AML-193 (cell line): ENCODE results near the gene IRS2.

Experiments used
- DNase-seq, 2 experiments: peaks; one replicate each; lab custom pipeline; 2025; lab: John Stamatoyannopoulos, UW

The IRS2 gene

GRCh38 chr13:109728791-109729731 lies 57.3 kb downstream of the IRS2 start:
- DNase-seq = no peak

DNA sequence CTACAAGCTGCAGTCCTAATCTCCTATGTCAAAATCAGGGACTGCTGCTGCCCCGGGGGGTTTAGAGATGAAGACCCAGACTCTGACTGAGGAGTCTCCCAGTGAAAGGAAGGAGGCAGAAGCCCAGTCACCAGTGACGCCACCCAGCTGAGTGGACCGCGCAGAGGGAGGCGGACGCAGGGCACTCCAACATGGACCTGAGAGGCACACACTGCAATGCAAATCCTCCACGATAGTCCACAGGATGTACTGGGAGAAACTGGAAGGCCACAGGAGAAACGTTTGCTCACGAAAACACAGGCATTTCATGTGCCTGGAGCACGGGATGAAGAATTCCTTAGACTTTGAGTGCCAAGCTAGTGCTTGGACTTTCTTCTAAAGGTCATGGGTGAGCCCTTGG lies 58.3 kb downstream of the IRS2 start:
- DNase-seq = no peak

- no peak for DNase-seq
These were observed 59.1 kb downstream of the IRS2 start for GRCh38 chr13:109727251-109727650.

GRCh38 chr13:109725995-109726637 lies 60.3 kb downstream of the IRS2 start:
- no peak for DNase-seq

DNA sequence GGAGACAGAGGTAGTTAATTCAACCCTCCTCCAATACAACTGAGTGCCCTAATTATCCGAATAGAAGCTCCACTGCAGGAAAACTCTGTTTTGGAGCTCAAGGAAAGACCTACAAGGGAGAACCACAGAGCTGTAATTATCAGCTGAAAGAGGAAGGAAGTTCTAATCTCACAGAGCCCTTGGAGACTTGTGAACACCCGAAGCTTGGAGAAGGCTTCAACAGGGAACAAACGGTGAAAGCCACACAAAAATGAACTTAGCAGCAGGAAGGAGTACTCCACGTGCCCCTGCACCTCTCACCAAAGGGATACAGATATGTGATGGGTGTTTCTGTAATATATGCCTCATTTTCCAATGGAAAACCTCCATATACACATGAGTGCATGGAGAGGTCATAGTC lies 61.1 kb downstream of the IRS2 start:
- peak; percentile 77 to 81 for DNase-seq

DNA sequence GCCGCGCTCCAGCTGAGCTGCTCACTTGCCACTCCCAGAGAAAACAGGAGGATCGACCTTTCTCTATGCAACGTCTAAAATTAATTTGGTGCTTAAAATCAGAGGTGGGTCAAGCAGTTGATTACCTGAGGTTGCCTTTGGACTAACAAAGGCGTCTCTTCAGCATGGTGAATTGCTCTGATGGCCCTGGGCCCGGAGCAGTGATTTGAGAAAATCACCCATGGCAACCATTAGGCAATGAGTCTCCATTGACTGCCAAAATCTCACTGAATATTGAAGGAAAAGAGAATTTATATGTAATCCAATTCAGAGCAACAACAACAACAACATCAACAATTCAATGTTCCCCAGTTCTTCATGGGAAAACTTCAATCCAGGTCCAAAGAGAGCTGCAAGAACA lies 61.8 kb downstream of the IRS2 start:
- DNase-seq = no peak

GRCh38 chr13:109723046-109723445 lies 63.3 kb downstream of the IRS2 start:
- DNase-seq = no peak

DNA sequence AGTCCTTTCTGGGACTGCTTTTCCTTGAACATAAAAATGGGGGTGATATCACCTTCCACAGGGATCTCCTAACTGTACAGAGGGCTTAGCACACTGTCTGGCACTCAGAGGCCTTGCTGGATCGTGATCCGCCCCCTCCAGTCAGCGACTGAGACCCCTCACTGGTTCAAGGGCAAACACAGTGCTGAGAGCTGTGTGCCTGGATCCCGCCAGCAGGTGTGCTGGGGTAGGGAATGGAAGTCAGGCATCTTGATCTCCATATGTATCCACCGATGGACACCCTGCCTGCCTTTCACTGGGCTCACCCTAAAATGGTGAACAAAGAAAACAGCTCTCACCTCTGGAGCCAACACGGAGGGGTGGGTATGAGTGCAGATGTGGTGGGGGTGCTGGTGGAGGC lies 64.3 kb downstream of the IRS2 start:
- DNase-seq = no peak

DNA sequence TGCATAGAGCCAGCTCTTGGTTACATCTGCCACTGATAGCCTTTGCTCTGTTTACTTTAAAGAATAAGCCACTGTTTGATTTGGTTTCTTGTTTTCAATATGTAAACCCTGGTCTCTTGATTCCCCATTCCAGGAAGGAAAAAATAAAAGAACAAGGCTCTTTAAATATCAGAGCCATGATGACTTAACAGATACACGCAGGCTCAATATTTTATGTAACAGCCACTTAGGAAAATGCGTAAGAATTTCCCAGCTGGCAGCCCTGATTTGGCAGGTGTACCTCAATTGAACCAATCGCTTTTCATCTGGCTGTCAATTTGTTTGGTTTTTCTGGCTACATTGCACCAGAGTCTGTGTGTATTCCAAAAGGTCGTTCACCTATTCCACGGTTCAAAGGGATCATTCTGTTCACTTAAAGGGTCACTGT lies 65.6 kb downstream of the IRS2 start:
- DNase-seq = no peak

DNA sequence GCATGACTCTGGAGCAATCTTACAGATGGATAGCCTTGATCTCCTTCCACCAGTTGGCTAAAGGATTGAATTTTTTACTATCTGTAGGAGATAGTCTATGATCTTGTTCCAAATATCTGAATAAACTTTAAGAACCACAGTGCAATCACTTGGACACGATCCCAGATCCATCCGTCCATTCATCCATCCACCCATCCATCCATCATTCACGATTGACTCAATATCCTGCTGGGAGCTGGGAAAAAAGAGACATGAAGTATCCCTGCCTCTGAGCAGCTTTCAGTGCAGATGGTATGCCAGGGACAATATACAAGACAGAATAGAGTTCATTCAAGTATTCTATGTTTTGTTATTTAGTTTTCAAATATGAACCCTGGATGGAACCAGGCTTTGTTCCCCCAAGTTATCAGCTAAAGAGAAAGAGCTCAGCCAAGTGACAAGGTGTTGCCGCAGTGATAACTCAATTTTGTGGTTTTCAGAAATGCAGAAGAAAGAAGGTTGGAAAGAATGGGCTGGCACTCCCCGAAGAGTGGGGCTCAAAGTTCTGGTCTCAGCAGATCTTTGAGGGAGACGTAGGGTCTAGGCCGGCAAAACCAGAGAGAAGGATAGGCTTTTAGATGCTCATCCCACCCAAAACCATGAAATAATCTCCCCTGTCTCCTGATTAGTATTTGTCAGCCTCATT lies 66.3 kb downstream of the IRS2 start:
- no peak for DNase-seq

DNA sequence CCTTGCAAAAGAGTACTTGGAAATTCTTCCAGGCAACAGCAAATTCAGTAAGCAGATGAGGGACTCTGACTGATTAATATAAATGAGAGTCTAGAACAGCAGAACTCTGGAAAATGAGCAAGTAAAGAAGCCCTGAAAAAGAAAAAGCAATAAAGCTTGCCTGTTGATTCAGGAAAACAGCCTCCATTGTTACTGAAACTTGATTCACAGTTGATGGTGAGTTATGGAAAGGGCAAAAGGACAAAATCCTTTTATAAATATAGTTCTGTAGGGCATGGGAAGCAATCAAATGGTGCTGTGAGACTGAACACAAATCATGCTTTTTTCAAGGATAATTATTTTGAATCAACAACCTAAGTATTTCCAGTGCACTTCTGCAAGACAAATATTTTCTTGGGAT lies 67.7 kb downstream of the IRS2 start:
- DNase-seq = no peak

GRCh38 chr13:109717686-109718085 lies 68.7 kb downstream of the IRS2 start:
- no peak for DNase-seq

DNA sequence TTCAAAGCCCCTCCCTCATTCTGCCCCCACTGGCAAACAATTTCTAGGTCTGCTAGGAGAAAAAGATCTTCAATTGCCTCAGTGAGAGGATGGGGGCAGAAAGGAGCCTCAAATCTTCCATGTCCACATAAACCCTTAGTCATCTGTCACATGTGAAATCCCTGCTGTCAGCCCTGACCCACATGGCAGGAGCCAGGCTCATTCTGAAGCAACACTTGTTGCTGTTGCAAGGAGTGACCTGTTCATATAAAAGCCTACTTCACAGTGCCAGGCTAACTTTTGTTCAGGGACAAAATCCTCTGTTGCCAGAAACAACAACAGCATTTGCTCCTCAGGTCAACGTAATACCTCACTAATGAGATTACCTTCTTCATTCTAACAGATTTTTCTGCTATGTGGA lies 70.5 kb downstream of the IRS2 start:
- peak; percentile 89 to 96 for DNase-seq

DNA sequence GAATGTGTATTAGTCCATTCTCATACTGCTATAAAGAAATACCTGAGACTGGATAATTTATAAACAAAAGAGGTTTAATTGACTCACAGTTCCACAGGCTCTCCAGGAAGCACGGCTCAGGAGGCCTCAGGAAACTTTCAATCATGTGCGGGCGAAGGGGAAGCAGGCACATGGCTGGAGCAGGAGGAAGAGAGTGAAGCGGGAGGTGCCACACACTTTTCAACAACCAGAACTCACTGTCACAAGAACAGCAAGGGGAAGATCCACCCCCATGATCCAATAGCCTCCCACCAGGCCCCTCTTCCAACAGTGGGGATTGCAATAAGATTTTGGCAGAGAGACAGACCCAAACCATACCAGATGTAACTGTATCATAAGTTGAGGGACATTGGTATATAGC lies 72.7 kb downstream of the IRS2 start:
- DNase-seq = no peak

GRCh38 chr13:109712124-109712722 lies 74.2 kb downstream of the IRS2 start:
- DNase-seq = no peak

DNA sequence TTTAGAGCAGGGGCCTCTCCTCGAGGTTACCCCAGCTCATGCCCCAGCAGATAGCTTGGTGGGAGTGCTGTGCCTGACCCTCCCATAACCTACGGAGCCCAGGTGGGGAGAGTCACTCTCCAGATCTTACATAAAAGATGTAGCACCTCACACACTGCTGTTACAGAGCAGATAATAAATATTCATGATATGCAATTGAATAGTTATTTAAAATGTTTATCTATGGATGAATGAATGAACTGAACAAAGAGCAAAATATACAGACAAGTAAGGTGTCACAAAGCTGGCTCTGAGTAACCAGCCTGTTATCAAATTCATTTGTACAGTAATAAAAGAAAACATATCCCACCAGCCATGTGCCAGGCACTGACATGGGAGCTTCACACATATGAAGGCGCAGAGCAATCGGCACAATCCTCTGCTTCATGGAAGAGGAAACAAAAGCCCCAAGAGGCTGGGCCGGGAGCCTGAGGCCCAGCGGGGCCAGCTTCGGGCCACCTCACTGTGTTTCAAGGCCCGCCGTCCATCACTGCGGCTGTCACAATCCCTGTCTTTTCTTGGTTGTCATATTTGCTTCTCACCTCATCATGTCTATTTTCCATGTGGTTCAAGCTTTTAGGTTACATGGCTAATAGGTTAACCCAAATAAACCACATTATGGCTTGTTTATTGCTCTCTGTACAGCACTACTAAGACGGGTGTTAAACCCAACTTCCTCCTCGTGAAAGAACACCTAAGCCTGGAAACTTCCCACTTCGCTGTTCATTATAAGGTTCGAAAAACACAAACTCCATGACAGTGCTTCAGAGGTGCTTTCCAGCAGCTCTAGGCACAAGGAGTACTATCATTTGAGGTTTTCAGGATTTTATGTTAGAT lies 78.4 kb downstream of the IRS2 start:
- DNase-seq = no peak

DNA sequence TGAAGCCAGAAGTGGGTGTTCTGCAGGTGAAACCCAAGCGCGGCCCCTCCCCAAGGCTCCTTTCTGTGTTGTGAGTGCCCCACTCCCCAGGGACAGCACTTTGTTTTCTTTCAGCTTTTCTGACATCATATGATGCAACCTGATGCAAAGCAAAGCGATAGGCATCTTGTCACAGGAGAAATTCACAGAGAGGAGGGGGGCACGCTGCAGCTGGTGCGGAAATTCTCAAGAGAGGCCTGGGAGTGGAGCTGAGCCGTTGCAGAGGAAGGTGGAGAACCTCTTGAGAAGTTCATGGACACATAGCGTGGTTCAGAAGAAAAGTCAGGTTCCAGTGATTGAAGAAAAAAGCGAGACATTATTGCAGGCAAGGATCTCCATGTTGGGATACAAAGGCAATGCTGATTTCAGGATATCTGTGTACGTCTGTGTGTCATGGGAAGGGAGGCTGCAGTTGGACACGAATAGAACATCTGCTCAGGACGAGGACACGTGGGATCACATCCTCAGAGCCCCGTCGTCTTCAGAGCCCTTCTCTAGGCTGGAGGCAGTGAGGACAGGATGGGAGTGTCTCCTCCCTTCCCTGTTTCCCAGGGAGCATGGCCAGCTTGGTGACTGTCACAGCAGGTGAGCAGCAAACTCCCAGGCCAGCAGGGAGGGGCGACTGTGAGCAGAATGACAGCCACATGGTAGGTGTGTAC lies 79.2 kb downstream of the IRS2 start:
- no peak for DNase-seq

GRCh38 chr13:109706015-109706715 lies 80.2 kb downstream of the IRS2 start:
- no peak for DNase-seq

DNA sequence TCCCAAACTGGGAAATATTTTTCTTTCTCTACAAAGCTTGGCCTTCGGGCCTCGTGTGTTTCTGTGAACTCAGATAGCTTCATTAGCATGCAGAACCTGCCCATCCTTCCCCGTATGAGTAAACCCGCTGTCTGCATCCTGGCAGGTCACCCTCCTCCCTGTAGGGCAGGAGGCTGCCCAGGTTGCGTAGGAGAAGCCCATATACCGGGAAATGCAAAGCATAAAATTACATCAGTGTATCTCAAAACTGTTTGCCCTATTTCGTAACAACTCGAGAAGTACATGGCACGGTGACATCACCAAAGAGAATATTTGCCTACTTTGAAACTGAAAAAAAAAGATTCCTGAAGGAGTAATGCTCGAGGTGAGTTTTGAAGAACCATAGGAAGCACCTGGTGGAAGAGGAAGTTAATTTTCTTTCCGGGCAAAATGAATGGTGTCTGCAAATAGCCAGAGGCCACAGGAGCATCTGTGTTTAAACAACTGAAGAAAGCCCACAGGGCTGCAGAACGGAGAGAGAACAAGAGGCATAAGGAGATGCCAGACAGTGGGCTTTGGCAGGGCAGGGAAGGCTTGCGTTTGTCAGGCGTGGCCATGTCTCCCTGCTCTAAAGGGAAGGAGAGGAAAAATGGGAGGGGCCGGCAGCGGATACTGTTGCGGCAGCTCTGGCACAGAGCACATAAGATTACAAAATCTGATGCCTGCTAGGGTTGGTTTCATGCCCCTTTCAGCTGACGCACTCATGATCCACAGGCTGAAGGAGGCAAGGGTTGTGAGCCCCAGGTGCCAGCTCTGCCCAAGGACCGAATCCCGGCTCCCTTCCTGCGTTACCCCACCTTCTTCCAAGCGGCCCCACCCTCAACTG lies 81.4 kb downstream of the IRS2 start:
- DNase-seq = peak; percentile 96 to 97
